Natural killer cell (primary cell): Measurements from ENCODE around the gene FRRS1L. TPM values are rescaled to one million over a fixed set of nuclear protein-coding genes. Genes with fewer than 3 reads are reported as not detected.

ENCODE experiments used
- ATAC-seq, 3 donors: fragments of 150-1000 bp in 2 of 3; fragments of 200-7000 bp in 1 of 3; cut with Tn5 transposase; 1 replicate in 1 of 3; 2 replicates in 2 of 3; pipeline ENCODE4 v1.10.0; 2021; ENCODE audit warnings: mild to moderate bottlenecking in 2 of 3, moderate library complexity in 2 of 3
- DNase-seq, 2 donors: peaks; one replicate each; pipeline versions ENCODE4 v3.0.0 to v3.0.0-alpha.2; 2013 to 2021; ENCODE audit warnings: mixed read lengths in 1 of 2
- H3K27ac ChIP-seq: one replicate; pipeline ENCODE4 v1.5.1; 2013; ENCODE audit warnings: mild to moderate bottlenecking, low read length
- H3K27me3 ChIP-seq: one replicate; pipeline ENCODE4 v1.6.1; 2013; ENCODE audit warnings: low read length; ENCODE audit not compliant: control insufficient read depth, insufficient read depth
- H3K36me3 ChIP-seq: one replicate; pipeline ENCODE4 v1.6.1; 2013; ENCODE audit warnings: low read length; ENCODE audit not compliant: control insufficient read depth, insufficient read depth
- H3K4me1 ChIP-seq: one replicate; pipeline ENCODE4 v1.6.1; 2013; ENCODE audit warnings: low read length; ENCODE audit not compliant: control insufficient read depth, insufficient read depth
- H3K4me3 ChIP-seq: one replicate; pipeline ENCODE4 v1.5.1; 2013; ENCODE audit warnings: low read length
- H3K9me3 ChIP-seq: one replicate; pipeline ENCODE4 v1.6.1; 2013; ENCODE audit warnings: low read length; ENCODE audit not compliant: control insufficient read depth, insufficient read depth
- H3K27ac Mint-ChIP-seq, 2 donors: one replicate each; pipeline ENCODE4 v1.8.0; 2022; ENCODE audit warnings: mild to moderate bottlenecking in 2 of 2, mixed read lengths in 2 of 2, moderate library complexity in 1 of 2
- H3K27me3 Mint-ChIP-seq, 2 donors: one replicate each; pipeline ENCODE4 v1.8.0; 2022; ENCODE audit warnings: low read depth in 2 of 2, mixed read lengths in 2 of 2
- H3K36me3 Mint-ChIP-seq: one replicate; pipeline ENCODE4 v1.8.0; 2022; ENCODE audit warnings: mixed read lengths
- H3K4me1 Mint-ChIP-seq, 2 donors: one replicate each; pipeline ENCODE4 v1.8.0; 2022; ENCODE audit warnings: mixed read lengths in 2 of 2
- H3K4me3 Mint-ChIP-seq: one replicate; pipeline ENCODE4 v1.8.0; 2022; ENCODE audit warnings: mild to moderate bottlenecking, moderate library complexity, mixed read lengths
- H3K9me3 Mint-ChIP-seq, 2 donors: one replicate each; pipeline ENCODE4 v1.8.0; 2022; ENCODE audit warnings: mixed read lengths in 2 of 2
- WGBS: methylation state at CpG from one replicate; pipeline ENCODE4 v1.1.7; 2013; ENCODE audit warnings: missing lambda C conversion rate; ENCODE audit not compliant: insufficient coverage; 5-methylcytosine and 5-hydroxymethylcytosine counted together
- intact Hi-C: fragments of 100-400 bp; cut with micrococcal nuclease; formaldehyde crosslinking; loops from one replicate; pipeline ENCODE4 v1.14.2; 2022
- total RNA-seq, 4 donors: library from RNA; stranded (reverse); fragments of 120-200 nt in 1 of 4; gene quantifications; one replicate each; pipeline versions ENCODE4 v1.2.3 to v1.2.4, GENCODE V29; 2013 to 2022
- TF ChIP-seq, protein P1 (sequence below): fragments of 200-600 bp; IDR thresholded peaks from one replicate; pipeline ENCODE4 v1.8.0; 2022; ENCODE audit warnings: antibody characterized with exemption

Gene FRRS1L
- total RNA-seq, 3 donors from 2014 or later (not counting 1 experiment from before 2014, with no cell fraction given), result not detected

DNA sequence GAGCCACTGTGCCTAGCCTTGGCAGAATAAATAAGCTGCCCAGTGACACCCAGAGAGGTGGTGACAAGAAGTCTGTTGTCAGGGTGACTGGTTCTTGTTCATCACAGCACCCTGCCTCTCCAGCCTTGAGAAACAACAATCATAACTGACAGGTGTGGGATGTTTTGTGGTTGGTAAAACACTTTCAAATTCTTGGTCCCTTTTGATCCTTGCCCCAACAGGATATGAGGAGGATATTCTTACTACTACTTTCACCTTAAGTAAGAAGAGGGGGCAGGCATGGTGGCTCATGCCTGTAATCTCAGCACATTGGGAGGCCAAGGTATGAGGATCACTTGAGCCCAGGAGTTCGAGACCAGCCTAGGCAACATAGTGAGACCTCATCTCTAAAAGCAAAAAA is 14.2 kb upstream of the FRRS1L start:
- no peaks in the 10 kb centered on the region for H3K36me3 ChIP-seq
- Mint-ChIP-seq H3K4me3 (no peak overlapping the region), H3K9me3 (no peaks in the 10 kb centered on the region), H3K4me1 (no peaks in the 10 kb centered on the region), H3K27me3 (peaks cover 7 to 12% of the 10 kb centered on the region in 2 donors), H3K27ac (no peak overlapping the region), H3K36me3 (no peaks in the 10 kb centered on the region)
- TF ChIP-seq, protein P1, sequence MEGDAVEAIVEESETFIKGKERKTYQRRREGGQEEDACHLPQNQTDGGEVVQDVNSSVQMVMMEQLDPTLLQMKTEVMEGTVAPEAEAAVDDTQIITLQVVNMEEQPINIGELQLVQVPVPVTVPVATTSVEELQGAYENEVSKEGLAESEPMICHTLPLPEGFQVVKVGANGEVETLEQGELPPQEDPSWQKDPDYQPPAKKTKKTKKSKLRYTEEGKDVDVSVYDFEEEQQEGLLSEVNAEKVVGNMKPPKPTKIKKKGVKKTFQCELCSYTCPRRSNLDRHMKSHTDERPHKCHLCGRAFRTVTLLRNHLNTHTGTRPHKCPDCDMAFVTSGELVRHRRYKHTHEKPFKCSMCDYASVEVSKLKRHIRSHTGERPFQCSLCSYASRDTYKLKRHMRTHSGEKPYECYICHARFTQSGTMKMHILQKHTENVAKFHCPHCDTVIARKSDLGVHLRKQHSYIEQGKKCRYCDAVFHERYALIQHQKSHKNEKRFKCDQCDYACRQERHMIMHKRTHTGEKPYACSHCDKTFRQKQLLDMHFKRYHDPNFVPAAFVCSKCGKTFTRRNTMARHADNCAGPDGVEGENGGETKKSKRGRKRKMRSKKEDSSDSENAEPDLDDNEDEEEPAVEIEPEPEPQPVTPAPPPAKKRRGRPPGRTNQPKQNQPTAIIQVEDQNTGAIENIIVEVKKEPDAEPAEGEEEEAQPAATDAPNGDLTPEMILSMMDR, result no peak
- no peaks in the 10 kb centered on the region for H3K4me1 ChIP-seq
- H3K9me3 ChIP-seq, result no peaks in the 10 kb centered on the region
- H3K4me3 ChIP-seq, result no peak overlapping the region
- DNase-seq (peak in 1 of 2 donors; percentile 40), ATAC-seq (no peak)
- H3K27me3 ChIP-seq, result no peaks in the 10 kb centered on the region
- WGBS, result no CpG with 5 or more reads among the region's 1 CpG
- intact Hi-C loops, result no loop called here
- no peak overlapping the region for H3K27ac ChIP-seq

DNA sequence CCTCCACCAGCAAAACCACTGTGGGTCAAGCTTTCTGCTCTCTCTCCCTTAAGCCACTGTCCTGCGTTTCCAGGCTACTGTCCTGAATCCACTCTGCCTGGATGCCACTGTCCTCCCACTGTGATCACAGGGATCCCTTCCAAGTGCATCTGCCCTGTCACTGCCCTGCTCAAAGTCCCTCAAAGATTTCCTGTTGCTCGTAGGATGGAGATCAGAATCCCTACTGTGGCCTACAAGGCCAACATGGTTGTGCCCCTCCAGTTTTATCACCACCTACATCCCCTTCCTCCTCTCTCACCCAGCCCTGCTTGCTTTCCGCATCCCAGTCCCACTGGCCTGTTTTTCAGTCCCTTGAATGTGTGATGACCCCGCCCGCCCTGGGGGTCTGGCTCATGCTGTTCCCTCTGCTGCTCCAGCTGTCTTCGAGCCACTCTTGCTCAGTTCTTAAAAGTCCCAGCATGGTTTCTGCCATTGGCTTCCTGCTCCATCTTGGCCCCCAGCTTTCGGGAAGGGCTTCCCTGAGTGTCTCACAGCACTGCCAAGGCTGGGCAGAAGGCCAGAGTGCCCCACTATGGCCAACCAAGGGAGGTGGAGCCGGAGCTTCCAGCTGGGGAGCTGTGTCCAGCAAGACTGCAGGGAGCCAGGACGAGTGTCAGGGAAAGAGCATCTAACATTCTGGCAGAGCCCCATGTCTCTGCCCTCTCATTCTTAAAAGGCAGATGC is 12.9 kb upstream of the FRRS1L start:
- Histone ChIP-seq H3K9me3 (no peaks in the 10 kb centered on the region), H3K4me1 (no peaks in the 10 kb centered on the region), H3K27ac (no peak overlapping the region), H3K4me3 (no peak overlapping the region), H3K27me3 (no peaks in the 10 kb centered on the region), H3K36me3 (no peaks in the 10 kb centered on the region)
- Mint-ChIP-seq H3K27me3 (peaks cover 6 to 12% of the 10 kb centered on the region in 2 donors), H3K9me3 (no peaks in the 10 kb centered on the region), H3K4me3 (no peak overlapping the region), H3K27ac (no peak overlapping the region), H3K36me3 (no peaks in the 10 kb centered on the region), H3K4me1 (no peaks in the 10 kb centered on the region)
- intact Hi-C loops, result no loop called here
- TF ChIP-seq, protein P1, result no peak
- ATAC-seq, result no peak
- 76% methylated on average over 9 of the region's 9 CpGs for WGBS
- DNase-seq, result no peak

DNA sequence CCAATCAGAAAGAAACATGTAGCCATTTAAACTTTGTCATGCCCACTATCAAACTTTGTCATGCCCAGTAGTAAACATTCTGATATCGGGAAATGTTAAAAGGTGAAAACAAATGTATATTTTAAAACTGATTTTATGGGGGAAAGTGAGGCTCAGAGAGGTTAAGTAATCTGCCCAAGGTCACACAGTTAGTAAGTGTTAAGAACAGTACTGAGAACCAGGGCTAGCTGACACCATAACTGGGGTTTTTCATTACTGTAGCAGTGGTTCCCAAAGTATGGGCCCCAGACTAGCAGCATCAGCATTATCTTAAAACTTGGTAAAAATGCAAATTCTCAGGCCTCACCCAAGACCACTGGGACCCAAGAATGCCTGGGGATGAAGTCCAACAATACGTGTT is 9.9 kb upstream of the FRRS1L start:
- no peaks in the 10 kb centered on the region for H3K9me3 Mint-ChIP-seq
- H3K27ac Mint-ChIP-seq, result no peak overlapping the region
- Histone ChIP-seq H3K4me3 (no peak overlapping the region), H3K36me3 (no peaks in the 10 kb centered on the region), H3K9me3 (no peaks in the 10 kb centered on the region), H3K27me3 (no peaks in the 10 kb centered on the region), H3K4me1 (no peaks in the 10 kb centered on the region), H3K27ac (no peak overlapping the region)
- no peak overlapping the region for H3K4me3 Mint-ChIP-seq
- TF ChIP-seq, protein P1, result no peak
- intact Hi-C loops, result no loop called here
- peaks cover 1 to 10% of the 10 kb centered on the region in 2 donors for H3K27me3 Mint-ChIP-seq
- DNase-seq, result no peak
- 100% methylated on average over 2 of the region's 2 CpGs for WGBS
- no peaks in the 10 kb centered on the region for H3K4me1 Mint-ChIP-seq
- ATAC-seq, result no peak
- H3K36me3 Mint-ChIP-seq, result no peaks in the 10 kb centered on the region

DNA sequence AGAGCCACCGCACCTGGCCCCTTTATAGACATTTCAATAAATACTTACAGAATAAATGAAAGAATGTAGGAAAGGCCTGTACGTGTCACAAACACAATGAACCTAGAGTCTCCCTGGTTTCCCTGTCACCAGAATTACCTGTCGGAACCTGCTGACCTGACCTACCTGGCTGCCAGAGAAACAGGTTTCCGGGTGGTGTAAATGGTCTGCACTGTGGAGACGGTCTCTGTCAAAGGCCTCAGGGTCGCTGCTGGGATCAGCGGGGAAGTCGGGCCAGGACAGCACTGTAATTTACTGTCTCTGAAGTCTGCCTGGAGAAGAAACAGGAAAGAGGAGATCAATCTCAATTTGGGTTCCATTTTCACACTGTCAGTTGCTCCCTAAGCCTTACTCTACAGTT is 9.3 kb upstream of the FRRS1L start:
- H3K4me1 Mint-ChIP-seq, result no peaks in the 10 kb centered on the region
- TF ChIP-seq, protein P1, result no peak
- no peaks in the 10 kb centered on the region for H3K9me3 Mint-ChIP-seq
- H3K27me3 ChIP-seq, result no peaks in the 10 kb centered on the region
- 88% methylated on average over 7 of the region's 8 CpGs for WGBS
- no peaks in the 10 kb centered on the region for H3K36me3 ChIP-seq
- no peak overlapping the region for H3K4me3 Mint-ChIP-seq
- H3K27ac Mint-ChIP-seq, result no peak overlapping the region
- ATAC-seq, result no peak
- H3K36me3 Mint-ChIP-seq, result no peaks in the 10 kb centered on the region
- no peaks in the 10 kb centered on the region for H3K9me3 ChIP-seq
- no peak for DNase-seq
- peaks cover 7 to 10% of the 10 kb centered on the region in 2 donors for H3K27me3 Mint-ChIP-seq
- H3K4me1 ChIP-seq, result no peaks in the 10 kb centered on the region
- intact Hi-C loops, result no loop called here
- H3K4me3 ChIP-seq, result no peak overlapping the region
- H3K27ac ChIP-seq, result no peak overlapping the region
